Ascending aorta (tissue), 2 donors: ENCODE measurements around the gene GRID2. TPM values are rescaled to one million over a fixed set of nuclear protein-coding genes. Genes with fewer than 3 reads are reported as not detected.

Source experiments
- DNase-seq, 2 donors: peaks; one replicate each; pipeline ENCODE4 v3.0.0-alpha.2; 2019; ENCODE audit warnings: low spot score in 2 of 2
- H3K27ac ChIP-seq, 2 donors: fragments of 200-600 bp; sonication (generic); one replicate each; pipeline ENCODE4 v1.5.1; 2016 to 2017; ENCODE audit warnings: mild to moderate bottlenecking in 1 of 2
- H3K27me3 ChIP-seq: fragments of 200-600 bp; sonication (generic); one replicate; pipeline ENCODE4 v1.5.1; 2017
- H3K36me3 ChIP-seq, 2 donors: fragments of 200-600 bp; sonication (generic); one replicate each; pipeline ENCODE4 v1.5.1; 2016
- H3K4me1 ChIP-seq, 2 donors: fragments of 200-600 bp; sonication (generic); one replicate each; pipeline ENCODE4 v1.5.1; 2016 to 2017; ENCODE audit warnings: mild to moderate bottlenecking in 1 of 2
- H3K4me3 ChIP-seq, 2 donors: fragments of 200-600 bp; sonication (generic); one replicate each; pipeline ENCODE4 v1.5.1; 2016 to 2017; ENCODE audit warnings: mild to moderate bottlenecking in 1 of 2
- H3K9me3 ChIP-seq, 2 donors: fragments of 200-600 bp; sonication (generic); one replicate each; pipeline ENCODE4 v1.5.1; 2016
- intact Hi-C: fragments of 100-400 bp; cut with DNase I; formaldehyde crosslinking; loops from one replicate; pipeline ENCODE4 v1.15.1; 2023
- total RNA-seq: library from RNA; depleted of rRNA; stranded (reverse); fragments of >200 nt; gene quantifications from one replicate; pipeline ENCODE4 v1.1.0, GENCODE V29; 2016
- TF ChIP-seq, protein P1 (sequence below), 3 experiments: fragments of 200-600 bp in 2 of 3; fragments of 450-650 bp in 1 of 3; sonication (generic) in 2 of 3; IDR thresholded peaks; one replicate each; pipeline ENCODE4 v1.5.1; 2016 to 2019; ENCODE audit warnings: antibody characterized with exemption in 3 of 3, mild to moderate bottlenecking in 1 of 3, moderate library complexity in 1 of 3

The GRID2 gene
- total RNA-seq, 1 donor from 2014 or later: not detected

DNA sequence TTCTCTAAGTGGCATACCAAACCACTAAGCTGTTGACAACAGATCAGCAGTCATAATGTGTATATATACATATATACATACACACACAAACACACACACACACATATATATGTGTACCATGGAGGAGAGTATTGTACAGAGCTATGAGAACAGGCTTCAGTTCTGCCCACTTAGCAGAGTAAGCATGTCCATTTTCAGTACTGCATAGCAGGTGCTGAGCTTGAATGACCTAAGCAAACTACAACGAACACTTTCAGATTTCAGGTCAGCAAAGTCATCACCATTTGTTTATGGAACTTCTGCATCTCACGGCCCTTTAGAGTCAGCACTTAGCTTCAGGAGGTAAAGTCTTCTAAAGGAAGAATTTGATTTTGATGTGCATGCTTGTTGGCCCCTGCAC, 789.0 kb downstream of the GRID2 start:
- H3K27ac ChIP-seq: no peak overlapping the region
- no peak overlapping the region for H3K4me3 ChIP-seq
- TF ChIP-seq, protein P1, sequence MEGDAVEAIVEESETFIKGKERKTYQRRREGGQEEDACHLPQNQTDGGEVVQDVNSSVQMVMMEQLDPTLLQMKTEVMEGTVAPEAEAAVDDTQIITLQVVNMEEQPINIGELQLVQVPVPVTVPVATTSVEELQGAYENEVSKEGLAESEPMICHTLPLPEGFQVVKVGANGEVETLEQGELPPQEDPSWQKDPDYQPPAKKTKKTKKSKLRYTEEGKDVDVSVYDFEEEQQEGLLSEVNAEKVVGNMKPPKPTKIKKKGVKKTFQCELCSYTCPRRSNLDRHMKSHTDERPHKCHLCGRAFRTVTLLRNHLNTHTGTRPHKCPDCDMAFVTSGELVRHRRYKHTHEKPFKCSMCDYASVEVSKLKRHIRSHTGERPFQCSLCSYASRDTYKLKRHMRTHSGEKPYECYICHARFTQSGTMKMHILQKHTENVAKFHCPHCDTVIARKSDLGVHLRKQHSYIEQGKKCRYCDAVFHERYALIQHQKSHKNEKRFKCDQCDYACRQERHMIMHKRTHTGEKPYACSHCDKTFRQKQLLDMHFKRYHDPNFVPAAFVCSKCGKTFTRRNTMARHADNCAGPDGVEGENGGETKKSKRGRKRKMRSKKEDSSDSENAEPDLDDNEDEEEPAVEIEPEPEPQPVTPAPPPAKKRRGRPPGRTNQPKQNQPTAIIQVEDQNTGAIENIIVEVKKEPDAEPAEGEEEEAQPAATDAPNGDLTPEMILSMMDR (IDR thresholded peaks at IDR 0.05): no peak
- H3K9me3 ChIP-seq: no peaks in the 10 kb centered on the region
- no peaks in the 10 kb centered on the region for H3K36me3 ChIP-seq
- no peak for DNase-seq
- no peaks in the 10 kb centered on the region for H3K4me1 ChIP-seq
- intact Hi-C loops: no loop called here
- H3K27me3 ChIP-seq: no peaks in the 10 kb centered on the region

DNA sequence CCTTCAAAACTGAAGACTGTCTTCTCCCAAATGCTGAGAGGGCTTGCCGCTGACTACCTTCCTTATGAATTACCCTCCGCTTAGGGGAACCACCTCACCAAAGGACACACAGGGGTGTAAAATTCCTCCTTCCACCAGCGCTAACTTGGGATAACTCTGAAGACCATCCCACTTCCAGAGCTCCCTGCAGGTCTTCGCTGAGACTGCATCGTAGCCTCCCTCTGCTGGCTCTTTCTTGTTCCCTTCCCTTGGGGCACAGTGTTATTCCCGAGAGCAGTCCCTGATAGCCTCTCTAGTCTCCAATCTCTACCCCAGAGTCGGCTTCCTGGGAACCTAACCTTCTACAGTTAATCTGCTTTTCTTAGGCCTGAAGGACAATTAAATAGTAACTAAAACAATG, 799.3 kb downstream of the GRID2 start:
- Histone ChIP-seq H3K27me3 (no peaks in the 10 kb centered on the region), H3K9me3 (no peaks in the 10 kb centered on the region), H3K4me3 (no peak overlapping the region), H3K4me1 (no peaks in the 10 kb centered on the region), H3K27ac (no peak overlapping the region), H3K36me3 (no peaks in the 10 kb centered on the region)
- intact Hi-C loops: no loop called here
- TF ChIP-seq, protein P1 (IDR thresholded peaks at IDR 0.05): no peak
- no peak for DNase-seq

DNA sequence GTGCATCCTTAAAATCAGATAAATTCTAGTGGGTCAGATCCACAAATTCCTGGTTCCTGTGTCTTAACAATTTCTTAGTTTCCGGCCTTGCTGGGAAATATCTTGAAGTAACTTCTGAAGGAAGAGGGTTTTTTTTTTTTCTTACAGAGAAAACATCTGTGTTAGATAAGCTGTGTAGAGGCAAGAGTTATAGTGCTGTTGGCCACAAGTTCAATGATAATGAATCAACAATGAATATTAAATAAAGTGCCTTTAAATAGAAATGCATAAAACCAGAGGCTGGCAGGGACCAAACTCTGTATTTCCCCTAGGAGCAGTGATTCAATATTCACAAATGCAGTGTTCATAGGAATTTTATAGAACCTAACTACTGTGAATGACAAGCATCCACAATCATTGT, 812.9 kb downstream of the GRID2 start:
- Histone ChIP-seq H3K27ac (no peak overlapping the region), H3K36me3 (no peaks in the 10 kb centered on the region), H3K4me1 (no peaks in the 10 kb centered on the region), H3K4me3 (no peak overlapping the region), H3K27me3 (no peaks in the 10 kb centered on the region), H3K9me3 (no peaks in the 10 kb centered on the region)
- intact Hi-C loops: no loop called here
- TF ChIP-seq, protein P1 (IDR thresholded peaks at IDR 0.05): no peak
- DNase-seq: no peak

DNA sequence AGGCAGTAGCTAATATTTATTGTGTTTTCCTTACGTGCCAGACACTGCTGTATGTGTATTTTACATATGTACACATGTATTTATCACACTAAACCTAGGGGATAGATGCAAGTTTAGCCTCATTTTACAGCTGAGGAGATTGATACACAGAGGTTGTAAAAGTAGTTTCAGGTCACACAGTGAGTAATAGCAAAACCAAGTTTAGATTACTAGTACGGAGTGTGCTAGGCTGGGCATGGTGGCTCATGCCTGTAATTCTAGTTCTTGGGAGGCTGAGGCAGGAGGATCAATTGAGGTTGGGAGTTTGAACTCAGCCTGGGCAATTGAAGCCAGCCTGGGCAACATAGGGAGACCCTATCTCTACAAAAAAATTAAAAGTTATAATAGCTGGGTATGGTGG, 823.7 kb downstream of the GRID2 start:
- no peaks in the 10 kb centered on the region for H3K4me1 ChIP-seq
- no peak for DNase-seq
- no peaks in the 10 kb centered on the region for H3K36me3 ChIP-seq
- no peak overlapping the region for H3K4me3 ChIP-seq
- H3K27ac ChIP-seq: no peak overlapping the region
- intact Hi-C loops: no loop called here
- H3K27me3 ChIP-seq: no peaks in the 10 kb centered on the region
- TF ChIP-seq, protein P1 (IDR thresholded peaks at IDR 0.05): no peak
- H3K9me3 ChIP-seq: no peaks in the 10 kb centered on the region

DNA sequence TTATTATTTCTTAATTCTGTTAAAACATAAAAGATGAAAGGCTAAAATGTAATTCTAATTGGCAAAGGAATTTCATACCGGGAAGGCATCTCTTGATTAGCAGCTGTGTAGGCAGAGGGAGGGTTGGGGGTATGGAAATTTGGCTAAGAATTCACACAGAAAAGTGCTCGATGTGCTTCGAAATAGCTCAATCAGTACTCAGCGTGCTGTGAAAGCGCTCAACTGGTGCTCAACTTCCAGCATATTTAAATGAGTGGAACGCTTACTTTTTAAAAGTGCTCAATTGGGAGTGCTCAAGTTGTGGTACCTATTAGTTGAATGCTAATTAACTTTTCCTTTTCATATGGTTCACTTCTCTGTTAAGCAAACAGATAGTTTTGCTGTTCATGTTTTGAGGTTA, 828.9 kb downstream of the GRID2 start:
- H3K9me3 ChIP-seq: no peaks in the 10 kb centered on the region
- H3K27ac ChIP-seq: no peak overlapping the region
- DNase-seq: no peak
- H3K27me3 ChIP-seq: no peaks in the 10 kb centered on the region
- no peaks in the 10 kb centered on the region for H3K4me1 ChIP-seq
- intact Hi-C loops: no loop called here
- no peak overlapping the region for H3K4me3 ChIP-seq
- TF ChIP-seq, protein P1 (IDR thresholded peaks at IDR 0.05): no peak
- H3K36me3 ChIP-seq: no peaks in the 10 kb centered on the region

DNA sequence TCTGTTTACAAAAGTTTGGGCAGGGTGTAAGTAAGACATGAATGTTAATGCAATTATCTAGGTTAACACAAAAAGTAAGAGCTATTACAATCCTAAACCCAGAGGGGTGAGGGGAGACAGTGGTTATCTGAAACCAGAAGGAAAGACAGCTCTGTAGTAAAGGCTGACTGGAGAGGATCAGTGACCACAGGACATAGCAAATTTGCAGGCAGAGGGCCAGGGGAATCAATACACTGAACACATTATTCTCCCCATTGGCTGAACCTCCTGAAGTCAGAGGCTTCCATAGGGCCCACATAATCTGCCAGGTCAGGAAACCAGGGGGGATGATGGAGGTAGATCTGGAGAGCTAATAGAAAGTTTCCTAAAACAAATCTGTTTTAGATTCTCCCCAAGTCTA, 835.4 kb downstream of the GRID2 start:
- no peaks in the 10 kb centered on the region for H3K4me1 ChIP-seq
- no peak overlapping the region for H3K4me3 ChIP-seq
- no peak for DNase-seq
- H3K36me3 ChIP-seq: no peaks in the 10 kb centered on the region
- TF ChIP-seq, protein P1 (IDR thresholded peaks at IDR 0.05): no peak
- no peaks in the 10 kb centered on the region for H3K27me3 ChIP-seq
- H3K27ac ChIP-seq: no peak overlapping the region
- no peaks in the 10 kb centered on the region for H3K9me3 ChIP-seq
- intact Hi-C loops: no loop called here
